Ovary (tissue), 9 donors: ENCODE data around the gene HOXB8. TPM values are rescaled to one million over a fixed set of nuclear protein-coding genes. Genes with fewer than 3 reads are reported as not detected.

Experiments used
- DNase-seq, 5 donors: peaks; one replicate each; pipeline ENCODE4 v3.0.0-alpha.2; 2019 to 2020
- H3K27ac ChIP-seq, 2 donors: fragments of 200-600 bp; one replicate each; pipeline versions ENCODE4 v1.5.1 to v1.8.0; 2019 to 2022
- H3K27me3 ChIP-seq: fragments of 200-600 bp; one replicate; pipeline ENCODE4 v1.8.0; 2022
- H3K36me3 ChIP-seq: fragments of 200-600 bp; sonication (generic); one replicate; pipeline ENCODE4 v1.5.1; 2019
- H3K4me1 ChIP-seq: one replicate; pipeline ENCODE4 v1.8.1; 2013; ENCODE audit warnings: mild to moderate bottlenecking, moderate library complexity; ENCODE audit not compliant: insufficient read depth
- H3K4me3 ChIP-seq: fragments of 200-600 bp; sonication (generic); one replicate; pipeline ENCODE4 v1.5.1; 2017
- H3K9me3 ChIP-seq, 2 donors: fragments of 200-600 bp in 1 of 2; sonication (generic) in 1 of 2; one replicate each; pipeline versions ENCODE4 v1.5.1 to v1.8.1; 2013 to 2019; ENCODE audit warnings: mild to moderate bottlenecking in 1 of 2, moderate library complexity in 1 of 2
- EP300 ChIP-seq: sonication (generic); formaldehyde crosslinking; IDR thresholded peaks from one replicate; pipeline ENCODE4 v1.6.1; 2017; ENCODE audit warnings: antibody characterized with exemption
- POLR2A ChIP-seq: fragments of 450-650 bp; IDR thresholded peaks from one replicate; pipeline ENCODE4 v1.6.1; 2017; ENCODE audit warnings: antibody characterized with exemption, mild to moderate bottlenecking, moderate library complexity
- WGBS, 3 donors: extraction: QIAGEN DNeasy Blood & Tissue Kit in 1 of 3; methylation state at CpG; one replicate each; pipeline versions ENCODE4 v1.1.5 to v1.1.7; 2013 to 2017; 5-methylcytosine and 5-hydroxymethylcytosine counted together
- intact Hi-C, 4 donors: fragments of 100-400 bp; cut with DNase I; formaldehyde crosslinking; loops; one replicate each; pipeline versions ENCODE4 v1.11.0 to v1.15.1; 2022 to 2023
- polyA plus RNA-seq, 2 donors: library from polyadenylated mRNA; stranded (reverse); fragments of 200-250 nt in 1 of 2; fragments of 350-450 nt in 1 of 2; fragmentation: Illumina TruSeq in 1 of 2; extraction: RNeasy Lipid Tissue Mini Kit (QIAGEN cat#74804) in 1 of 2; gene quantifications; one replicate each; pipeline ENCODE4 v1.2.3, GENCODE V29; 2013 to 2014
- total RNA-seq, 7 donors: library from RNA; depleted of rRNA in 2 of 7; stranded (reverse); fragments of >200 nt in 2 of 7; fragmentation: NEBNext Ultra II Directional in 3 of 7; extraction: Animal tissue kit (Norgen Biotek cat#: 25700) in 3 of 7; gene quantifications; one replicate each; pipeline versions ENCODE4 v1.1.0 to v1.2.4, GENCODE V29; 2016 to 2023
- TF ChIP-seq, protein P1 (sequence below), 3 donors: fragments of 450-650 bp in 2 of 3; fragments of 200-600 bp in 1 of 3; IDR thresholded peaks; one replicate each; pipeline versions ENCODE4 v1.5.1 to v1.8.0; 2016 to 2022; ENCODE audit warnings: antibody characterized with exemption in 3 of 3, mild to moderate bottlenecking in 1 of 3
- donor health status: DM: no; HTN: no; CAD: no; lungs with moderate emphysema.
- donor health status: DM: no; HTN: no; CAD: no.
- donor health status: Bipolar disorder and iron deficiency.
- donor health status: DM: yes; HTN: yes; CAD: no.
- donor health status: DM: no; HTN: no; CAD: no.
- donor health status: DM: yes; HTN: yes; CAD: no.

HOXB8 gene
- total and polyA plus RNA-seq, 9 donors, result 0.17 to 2.5 (median 0.28) TPM; not detected in 4

- WGBS, 3 donors, result 13 to 17% (median 15%) methylated on average over 15 of the region's 15 CpGs
- Histone ChIP-seq H3K27me3 (peaks cover 6% of the 10 kb centered on the region), H3K4me1 (no peaks in the 10 kb centered on the region), H3K27ac (no peak overlapping the region), H3K36me3 (no peaks in the 10 kb centered on the region), H3K4me3 (no peak overlapping the region), H3K9me3 (no peaks in the 10 kb centered on the region)
- no peak for DNase-seq
- intact Hi-C loops, result loop anchor here in 3 of 4 donors (5.0 to 10.0 kb wide), 2 partner anchors 285 to 592 kb away; no protein-coding TSS in a partner anchor
- TF ChIP-seq POLR2A, result no peak
- TF ChIP-seq, protein P1, sequence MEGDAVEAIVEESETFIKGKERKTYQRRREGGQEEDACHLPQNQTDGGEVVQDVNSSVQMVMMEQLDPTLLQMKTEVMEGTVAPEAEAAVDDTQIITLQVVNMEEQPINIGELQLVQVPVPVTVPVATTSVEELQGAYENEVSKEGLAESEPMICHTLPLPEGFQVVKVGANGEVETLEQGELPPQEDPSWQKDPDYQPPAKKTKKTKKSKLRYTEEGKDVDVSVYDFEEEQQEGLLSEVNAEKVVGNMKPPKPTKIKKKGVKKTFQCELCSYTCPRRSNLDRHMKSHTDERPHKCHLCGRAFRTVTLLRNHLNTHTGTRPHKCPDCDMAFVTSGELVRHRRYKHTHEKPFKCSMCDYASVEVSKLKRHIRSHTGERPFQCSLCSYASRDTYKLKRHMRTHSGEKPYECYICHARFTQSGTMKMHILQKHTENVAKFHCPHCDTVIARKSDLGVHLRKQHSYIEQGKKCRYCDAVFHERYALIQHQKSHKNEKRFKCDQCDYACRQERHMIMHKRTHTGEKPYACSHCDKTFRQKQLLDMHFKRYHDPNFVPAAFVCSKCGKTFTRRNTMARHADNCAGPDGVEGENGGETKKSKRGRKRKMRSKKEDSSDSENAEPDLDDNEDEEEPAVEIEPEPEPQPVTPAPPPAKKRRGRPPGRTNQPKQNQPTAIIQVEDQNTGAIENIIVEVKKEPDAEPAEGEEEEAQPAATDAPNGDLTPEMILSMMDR (IDR thresholded peaks at IDR 0.05), result no peak
- TF ChIP-seq EP300, result no peak
Measured at GRCh38 chr17:48616717-48617470, 1.8 kb upstream of the HOXB8 start.

DNA sequence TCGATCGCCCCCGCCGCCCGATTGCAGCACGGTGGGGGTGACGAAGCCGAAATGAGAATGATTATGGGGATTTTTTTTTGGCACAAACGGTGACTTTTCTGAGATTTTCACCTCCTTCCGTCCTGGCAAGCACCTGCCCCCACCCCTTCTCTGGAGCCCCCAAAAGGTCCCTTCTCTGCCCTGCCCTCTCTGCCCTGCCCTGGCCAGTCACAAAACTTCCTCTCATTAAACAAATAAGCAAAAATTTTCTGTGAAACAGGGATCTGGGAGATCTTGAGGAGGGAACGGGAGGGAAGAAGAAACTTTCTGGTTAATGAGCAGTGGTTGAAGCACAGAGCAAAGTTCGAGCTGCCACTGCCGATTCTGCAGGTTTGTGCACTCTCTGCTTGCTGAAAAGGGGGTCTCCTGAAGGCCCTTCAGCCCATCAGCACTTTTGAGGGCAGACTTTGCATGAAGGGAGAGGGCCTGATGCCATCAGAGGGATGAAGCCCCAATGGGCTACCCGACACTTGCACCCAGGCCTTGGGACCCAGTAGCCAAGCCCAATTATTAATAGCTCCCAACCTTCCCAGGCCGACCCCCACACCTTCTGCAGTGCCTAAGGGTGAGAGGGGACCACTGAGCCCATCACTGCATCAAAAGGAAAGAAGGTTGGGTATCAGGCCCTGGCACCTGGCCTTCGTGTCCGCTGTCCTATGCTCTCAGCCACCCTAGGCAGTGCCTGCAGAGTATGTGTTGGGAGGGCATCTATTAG, 1.0 kb upstream of the HOXB8 start:
- Histone ChIP-seq H3K36me3 (no peaks in the 10 kb centered on the region), H3K4me3 (no peak overlapping the region), H3K27ac (no peak overlapping the region), H3K4me1 (no peaks in the 10 kb centered on the region), H3K27me3 (peaks cover under 1% of the 10 kb centered on the region), H3K9me3 (no peaks in the 10 kb centered on the region)
- TF ChIP-seq POLR2A (no peak), EP300 (no peak)
- TF ChIP-seq, protein P1 (IDR thresholded peaks at IDR 0.05), result no peak
- intact Hi-C loops, result loop anchor here in 3 of 4 donors (5.0 to 10.0 kb wide), 2 partner anchors 284 to 591 kb away; no protein-coding TSS in a partner anchor
- DNase-seq, result no peak
- WGBS, 3 donors, result 19 to 25% (median 25%) methylated on average over 17 of the region's 17 CpGs

- Histone ChIP-seq H3K4me3 (peak overlapping the region; percentile 10), H3K27me3 (peaks cover 2% of the 10 kb centered on the region), H3K27ac (no peak overlapping the region), H3K4me1 (peaks cover 2% of the 10 kb centered on the region), H3K36me3 (no peaks in the 10 kb centered on the region), H3K9me3 (no peaks in the 10 kb centered on the region)
- 2 to 5% (median 3%) methylated on average over 37 to 55 of the region's 55 CpGs for WGBS, 3 donors
- DNase-seq, result no peak
- intact Hi-C loops, result loop anchor here in 2 of 4 donors (10.0 kb wide), 1 partner anchor 589 kb away; no protein-coding TSS in a partner anchor
- TF ChIP-seq EP300, result no peak
- TF ChIP-seq, protein P1 (IDR thresholded peaks at IDR 0.05), result no peak
- TF ChIP-seq POLR2A, result no peak
Measured at GRCh38 chr17:48613862-48614694, 1.0 kb downstream of the HOXB8 start.
